Stimulated activated CD4-positive, alpha-beta T cell treated with anti-CD3 and anti-CD28 coated beads, Interleukin-2, amount 100 ng/mL, for 24 hours (primary cell): ENCODE data around the gene ERCC1.
A peak's percentile ranks its signal among the peaks of the same experiment; 100 is the strongest.
"Not testable (repeated sequence)": the region's sequence is repeated elsewhere in the genome, so short reads cannot be mapped to it uniquely, and the experiment has no call there.

Experiments
- DNase-seq, 2 donors: peaks; one replicate each; pipeline ENCODE4 v3.0.0-alpha.2; 2020

The ERCC1 gene

DNA sequence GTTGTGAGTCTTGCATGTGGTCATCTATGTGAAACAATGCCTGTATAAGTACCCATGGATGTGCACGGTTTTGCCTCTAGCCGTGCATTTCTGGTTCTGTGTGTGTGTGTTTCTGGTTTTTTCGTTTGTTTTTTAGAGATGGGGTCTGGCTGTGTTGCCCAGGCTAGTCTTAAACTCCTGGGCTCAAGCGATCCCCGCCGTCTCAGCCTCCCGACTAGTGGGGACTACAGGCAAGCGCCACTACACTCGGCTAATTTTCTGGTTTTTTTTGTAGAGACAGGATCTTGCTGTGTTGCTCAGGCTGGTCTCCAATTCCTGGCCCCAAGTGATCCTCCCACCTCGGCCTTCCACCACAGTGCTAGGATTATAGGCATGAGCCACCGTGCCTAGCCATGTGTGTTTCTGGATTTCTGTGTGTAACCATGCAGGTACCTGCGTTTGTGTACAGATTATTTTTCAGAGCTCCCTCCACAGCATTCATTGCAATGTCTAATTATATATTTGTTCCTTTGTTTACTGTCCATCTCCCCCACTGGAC is 28.2 kb upstream of the ERCC1 start:
- no peak for DNase-seq

DNA sequence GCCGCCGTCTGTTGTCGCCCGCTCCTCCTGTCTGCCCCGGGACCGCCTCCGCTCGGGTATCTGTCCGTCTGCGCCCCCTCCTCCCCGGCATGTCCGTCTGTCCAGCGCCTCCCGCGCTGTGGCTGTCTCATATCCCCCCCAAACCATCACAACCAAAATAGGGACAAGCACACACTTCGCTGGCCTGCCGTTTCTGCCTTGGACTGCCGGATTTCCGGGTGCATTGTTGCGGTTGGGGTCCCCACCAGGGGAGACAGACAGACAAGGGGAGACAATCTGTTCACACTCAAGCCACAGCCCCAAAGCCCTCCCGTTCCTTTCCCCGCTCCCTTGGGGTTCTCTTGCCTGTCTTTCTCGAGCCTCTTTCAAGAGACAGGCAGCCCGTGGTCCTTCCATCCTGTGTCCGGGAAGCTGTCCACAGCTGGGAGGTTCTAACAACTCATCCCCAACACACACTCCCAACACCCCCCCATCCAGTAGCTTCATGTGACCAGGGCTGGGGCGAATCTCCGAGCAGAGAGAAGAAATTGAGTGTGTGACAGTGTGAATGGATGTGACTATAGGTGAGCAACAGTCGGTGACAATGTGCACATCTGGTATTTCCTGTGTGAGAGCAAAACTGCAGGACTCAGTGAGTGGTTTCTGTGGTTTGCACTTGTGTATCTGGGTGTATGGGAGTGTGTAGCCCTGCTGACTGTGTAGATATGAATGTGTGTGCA is 27.6 kb upstream of the ERCC1 start:
- peak; percentile 37 to 50 for DNase-seq

DNA sequence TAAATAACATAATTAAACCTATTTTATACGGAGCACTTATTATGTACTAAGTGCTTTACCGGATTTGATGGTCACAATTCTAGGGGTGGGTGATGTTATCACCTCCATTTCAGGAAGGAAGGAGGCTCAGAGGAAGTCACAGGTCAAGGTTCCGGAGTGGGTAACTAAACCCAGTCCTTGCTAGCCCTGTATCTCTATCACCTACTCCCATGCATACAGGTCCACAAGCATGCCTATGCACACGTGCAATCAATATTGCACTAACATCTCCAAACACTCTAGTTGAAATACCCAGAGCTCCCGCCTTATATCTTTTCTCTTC is 26.3 kb upstream of the ERCC1 start:
- no peak for DNase-seq

DNA sequence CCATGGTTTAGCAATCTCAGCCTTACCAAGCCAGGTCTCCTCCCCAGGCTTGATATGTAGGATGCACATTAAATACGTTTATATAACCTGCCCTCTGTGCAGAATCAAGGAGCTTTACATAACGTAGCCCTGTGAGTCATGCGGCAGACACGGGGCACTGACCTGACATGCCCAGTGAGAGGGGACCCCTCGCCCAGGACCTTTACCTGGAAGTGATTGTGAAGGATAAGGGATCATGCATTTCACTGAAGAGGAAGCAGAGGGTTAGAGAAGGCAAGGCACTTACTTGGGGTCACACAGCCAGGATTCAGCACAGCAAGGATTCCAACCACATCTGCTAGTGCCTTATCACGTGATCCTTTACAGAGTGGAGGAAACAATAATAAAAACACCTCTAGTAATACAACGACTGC is 25.2 kb upstream of the ERCC1 start:
- DNase-seq, result no peak

DNA sequence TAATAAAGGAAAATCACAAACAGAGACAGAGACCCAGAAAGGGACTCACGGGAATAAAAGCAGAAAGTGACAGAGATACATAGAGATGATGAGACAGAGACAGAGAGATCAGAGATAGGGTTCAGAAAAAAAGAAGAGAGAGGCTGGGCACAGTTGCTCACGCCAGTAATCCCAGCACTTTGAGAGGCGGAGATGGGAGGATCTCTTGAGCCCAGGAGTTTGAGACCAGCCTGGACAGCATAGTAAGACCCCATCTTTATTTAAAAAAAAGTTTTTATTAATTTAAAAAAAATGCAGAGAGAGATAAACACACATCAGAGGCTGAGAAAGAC is 24.7 kb upstream of the ERCC1 start:
- DNase-seq, result no peak

DNA sequence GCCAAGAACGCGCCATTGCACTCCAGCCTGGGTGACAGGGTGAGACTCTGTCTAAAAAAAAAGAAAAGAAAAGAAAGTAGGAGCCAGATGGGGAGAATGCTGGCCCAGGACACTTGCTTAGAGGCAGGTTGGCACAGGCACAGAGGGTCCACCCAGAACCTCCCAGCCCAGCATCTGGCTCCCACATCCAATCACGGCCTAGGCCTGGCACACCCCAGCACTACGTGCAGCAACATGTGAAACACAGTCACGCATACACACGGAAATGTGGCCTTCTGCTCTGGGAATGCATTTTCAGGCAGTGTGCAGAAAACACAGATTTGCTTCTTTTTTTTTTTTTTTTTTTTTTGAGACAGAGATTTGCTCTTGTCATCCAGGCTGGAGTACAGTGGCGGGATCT is 23.2 kb upstream of the ERCC1 start:
- DNase-seq, result no peak

DNA sequence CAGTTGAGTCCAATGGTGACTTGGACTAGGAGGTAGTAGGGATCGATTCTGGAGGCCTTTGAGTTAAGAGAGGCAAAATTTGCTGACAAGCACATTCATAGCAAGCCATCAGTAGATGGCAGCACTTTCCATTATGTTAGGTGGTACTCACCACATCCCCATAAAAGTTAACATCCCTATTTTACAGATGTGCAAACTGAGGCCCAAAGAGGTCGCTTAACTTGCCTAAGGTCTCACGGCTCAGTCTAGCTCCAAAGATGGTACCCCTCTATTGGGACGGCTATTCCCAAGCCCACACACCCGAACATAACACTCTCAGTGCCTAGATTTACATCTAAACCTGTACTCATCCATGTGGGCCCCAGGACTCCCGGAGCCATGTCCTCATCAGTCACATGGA is 22.6 kb upstream of the ERCC1 start:
- DNase-seq, result no peak

DNA sequence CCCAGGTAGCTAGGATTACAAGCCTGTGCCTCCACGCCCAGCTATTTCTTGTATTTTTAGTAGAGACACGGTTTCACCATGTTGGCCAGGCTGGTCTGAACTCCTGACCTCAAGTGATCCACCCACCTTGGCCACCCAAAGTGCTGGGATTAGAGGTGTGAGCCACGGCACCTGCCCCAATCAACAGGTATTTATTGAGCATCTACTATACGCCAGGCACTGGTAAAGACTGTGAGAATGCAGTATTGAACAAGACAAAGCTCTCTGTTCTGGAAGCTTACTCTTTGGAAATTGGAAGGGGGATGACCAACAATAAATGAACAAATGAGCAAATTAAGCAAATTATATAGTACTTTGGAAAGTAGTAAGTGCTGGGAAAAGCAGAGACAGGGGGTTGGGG is 21.4 kb upstream of the ERCC1 start:
- DNase-seq, result no peak

DNA sequence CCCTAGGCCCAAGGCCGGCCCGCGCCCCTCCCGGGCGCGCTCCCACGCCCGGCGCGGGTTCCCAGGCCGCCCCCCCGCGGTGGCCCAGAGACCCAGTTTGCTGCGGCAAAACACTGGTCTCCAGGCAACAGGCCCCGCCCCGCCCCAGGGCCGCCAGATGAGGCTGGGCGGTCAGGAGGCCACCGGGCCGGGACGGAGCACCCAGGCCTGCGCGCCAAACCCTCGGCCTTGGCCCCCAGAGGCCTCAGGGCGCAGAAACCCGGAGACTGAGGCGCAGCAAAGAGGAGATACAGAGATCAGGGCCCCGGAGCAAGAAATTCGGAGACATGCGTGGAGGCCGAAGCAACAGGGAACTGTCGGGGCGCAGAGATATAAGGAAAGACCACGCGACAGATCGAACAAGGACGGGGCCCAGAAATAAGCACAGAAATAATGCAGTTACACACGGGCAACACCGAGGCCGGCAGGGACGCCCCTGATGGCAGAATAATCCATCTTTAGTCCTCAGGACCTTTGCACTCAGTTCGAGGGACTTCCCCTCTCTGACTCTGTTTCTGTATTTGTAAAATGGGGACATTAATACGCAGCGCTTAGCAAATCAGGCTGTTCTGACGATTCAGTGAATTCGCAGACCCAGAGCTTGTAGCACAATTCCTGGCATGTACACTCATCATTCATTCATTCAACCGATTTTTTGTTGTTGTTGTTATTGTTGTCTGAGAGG is 20.8 kb upstream of the ERCC1 start:
- peak; percentile 80 to 83 for DNase-seq

DNA sequence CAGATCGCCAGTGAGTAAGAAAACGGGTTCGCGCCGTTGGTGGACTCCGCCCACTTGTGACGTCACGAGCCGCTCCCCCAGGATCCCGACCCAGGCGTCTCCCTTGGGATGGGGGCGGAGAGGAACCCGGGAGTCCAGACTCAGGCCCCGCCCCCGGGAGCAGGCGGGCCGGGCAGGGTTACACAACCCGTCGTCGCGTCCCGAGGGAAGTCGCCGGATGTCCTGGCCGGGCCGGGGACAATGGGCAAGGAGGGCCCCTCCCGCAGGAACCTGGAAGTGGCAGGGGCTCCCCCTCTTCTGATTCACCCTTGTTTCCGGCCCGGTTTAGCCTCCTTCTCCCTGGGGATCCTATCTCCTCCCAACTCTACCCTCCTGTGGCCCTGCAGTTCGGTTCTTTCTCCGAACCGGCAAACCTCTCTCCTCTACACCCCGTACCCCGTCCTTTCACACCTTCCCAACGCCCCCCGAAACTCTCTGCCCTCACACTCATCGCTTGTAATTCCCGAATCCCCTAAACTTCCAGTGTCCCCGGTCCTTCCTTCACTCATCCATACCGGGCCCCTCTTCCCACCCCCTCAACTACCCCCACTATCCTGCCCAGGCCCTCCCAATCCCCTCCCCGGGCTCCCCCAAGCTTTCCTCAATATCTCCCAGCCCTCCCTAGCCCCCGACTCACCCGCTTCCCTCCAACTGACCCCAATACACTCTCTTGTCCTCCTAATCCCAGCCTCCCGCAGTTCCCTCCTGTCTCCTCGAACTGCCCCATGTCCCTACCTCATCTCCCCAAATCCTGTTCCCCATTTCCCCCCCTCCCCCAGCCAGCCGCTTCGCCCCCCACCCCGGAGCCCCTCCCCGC is 20.0 kb upstream of the ERCC1 start:
- peak; percentile 53 to 68 for DNase-seq

DNA sequence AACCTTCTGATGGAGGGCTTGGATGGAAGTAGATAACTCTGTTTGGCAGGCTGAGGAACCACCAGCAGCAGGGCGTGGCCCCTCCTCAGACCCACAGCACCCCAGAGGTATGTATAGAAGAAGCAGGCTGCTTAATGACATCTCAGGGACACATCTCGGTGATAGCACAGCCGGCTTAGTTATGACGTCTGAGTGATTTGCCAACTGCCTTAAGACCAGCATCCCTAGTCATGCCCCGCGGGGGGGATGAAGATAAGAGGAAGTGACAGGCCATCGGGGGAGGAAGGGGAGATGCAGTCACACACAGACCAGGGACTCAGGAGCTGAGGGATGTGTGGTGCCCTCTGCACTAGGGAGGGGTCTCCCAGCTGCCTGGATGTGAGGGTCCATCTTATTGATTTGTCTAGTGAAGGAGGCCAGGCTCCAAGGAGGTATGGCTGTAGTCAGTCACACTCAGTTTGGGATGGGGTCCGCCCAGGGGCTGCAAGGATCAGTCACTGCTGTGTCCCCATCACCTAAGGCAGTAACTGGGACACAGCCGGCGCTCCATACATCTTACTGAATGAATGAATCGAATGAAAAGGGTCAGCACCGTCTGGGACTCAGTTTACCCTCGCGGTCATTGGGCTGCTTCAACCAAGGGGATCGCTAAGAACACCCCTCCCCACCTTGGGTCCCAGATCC is 19.2 kb upstream of the ERCC1 start:
- peak; percentile 39 to 43 for DNase-seq

DNA sequence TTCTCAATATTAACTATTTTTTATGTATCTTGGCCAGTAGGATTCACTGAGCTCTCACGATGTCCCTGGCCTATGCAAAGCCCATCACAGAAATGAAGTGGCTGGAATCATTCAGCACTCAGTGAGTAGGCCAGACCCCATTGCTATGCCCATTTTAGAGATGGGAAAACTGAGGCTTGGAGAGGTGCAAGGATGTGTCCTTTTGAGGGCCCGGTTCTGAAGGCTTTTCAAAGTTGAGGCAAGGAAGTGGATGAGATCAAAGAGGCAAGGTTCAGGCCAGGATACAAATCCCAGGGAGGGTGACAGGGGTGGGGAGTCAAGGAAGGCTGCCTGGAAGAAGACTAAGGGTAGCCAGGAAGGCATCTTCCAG is 18.7 kb upstream of the ERCC1 start:
- no peak for DNase-seq

DNA sequence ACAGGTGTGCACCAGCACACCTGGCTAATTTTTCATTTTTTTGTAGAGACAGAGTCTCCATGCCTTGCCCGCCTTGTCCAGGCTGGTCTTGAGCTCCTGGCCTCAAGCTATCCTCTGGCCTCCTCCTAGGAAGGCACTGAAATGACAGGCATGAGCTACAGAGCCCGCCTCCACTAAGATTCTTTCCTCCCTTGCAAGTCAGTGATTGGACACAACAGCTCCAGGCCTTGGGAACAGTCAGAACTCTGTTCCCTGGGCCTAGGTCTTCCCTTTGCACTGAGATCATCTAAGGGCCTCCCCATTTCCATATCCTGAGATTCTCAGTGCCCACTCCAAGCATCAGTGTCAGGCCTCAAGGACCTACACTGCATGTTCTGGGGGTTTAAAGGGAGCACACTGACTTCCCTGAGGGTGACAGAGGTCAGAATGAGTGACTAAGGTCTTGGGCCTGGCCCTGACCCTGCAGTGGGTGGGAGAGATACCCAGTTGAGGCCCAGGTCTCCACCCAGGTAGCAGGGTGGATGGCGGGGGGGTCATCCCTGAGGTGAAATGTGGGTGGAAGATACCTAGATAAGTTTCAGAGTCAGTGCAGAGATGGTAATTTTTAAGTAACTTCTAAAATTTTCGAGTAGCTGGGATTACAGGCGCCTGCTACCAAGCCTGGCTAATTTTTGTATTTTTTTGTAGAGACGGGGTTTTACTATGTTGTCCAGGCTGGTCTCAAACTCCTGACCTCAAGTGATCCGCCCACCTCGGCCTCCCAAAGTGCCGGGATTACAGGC is 17.3 kb upstream of the ERCC1 start:
- DNase-seq, result no peak

DNA sequence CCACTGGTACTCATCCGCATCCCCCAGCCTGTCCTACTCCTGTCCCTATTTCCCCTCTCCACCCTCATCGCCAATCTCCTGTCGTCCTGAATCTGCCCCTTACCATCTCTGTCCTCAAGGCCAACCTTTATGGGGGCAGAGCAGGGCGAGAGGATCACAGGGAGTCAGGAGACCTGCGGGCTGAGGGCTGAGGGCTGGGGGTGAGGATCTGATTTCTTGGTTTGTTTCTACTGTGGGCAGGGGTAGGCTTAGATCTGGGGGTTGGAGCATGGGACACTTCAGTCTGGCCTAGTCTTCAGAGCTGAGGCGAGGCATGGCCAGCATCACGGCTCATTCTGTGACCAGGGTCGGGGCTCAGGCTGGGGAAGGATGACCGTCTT is 16.5 kb upstream of the ERCC1 start:
- no peak for DNase-seq

DNA sequence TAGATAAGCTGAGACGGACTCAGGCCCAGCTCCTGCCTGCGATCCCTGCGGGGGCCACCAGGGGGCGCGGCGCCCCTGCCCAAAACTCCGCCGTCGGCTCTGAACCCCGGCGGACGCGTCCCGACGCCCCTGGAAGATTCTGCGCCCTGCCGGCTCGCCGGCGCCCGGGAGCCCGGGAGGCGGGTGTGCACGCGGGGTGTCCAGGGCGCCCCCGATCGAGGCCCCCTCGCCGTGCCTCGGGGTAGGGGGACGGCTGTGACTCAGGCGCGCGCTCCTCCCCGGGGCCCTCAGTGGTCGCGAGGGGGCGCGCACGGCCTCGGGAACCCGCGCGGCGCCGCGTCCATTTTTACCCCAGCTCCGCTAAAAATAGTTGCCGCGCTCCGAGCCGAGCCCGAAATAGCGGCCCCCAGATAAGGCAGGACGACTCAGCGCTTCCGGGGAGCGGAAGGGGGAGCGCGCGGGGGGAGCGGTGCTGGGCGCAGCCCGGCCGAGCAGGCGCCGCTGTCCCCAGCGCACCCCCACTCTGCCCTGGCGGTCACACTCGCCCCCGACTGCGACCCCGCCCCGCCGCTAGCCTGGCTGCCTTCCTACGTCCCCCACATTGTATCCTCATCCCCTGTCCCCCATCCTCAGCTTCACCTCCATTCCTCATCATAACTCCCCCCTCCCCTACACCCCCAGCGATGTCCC is 16.0 kb upstream of the ERCC1 start:
- peak; percentile 86 to 87 for DNase-seq

DNA sequence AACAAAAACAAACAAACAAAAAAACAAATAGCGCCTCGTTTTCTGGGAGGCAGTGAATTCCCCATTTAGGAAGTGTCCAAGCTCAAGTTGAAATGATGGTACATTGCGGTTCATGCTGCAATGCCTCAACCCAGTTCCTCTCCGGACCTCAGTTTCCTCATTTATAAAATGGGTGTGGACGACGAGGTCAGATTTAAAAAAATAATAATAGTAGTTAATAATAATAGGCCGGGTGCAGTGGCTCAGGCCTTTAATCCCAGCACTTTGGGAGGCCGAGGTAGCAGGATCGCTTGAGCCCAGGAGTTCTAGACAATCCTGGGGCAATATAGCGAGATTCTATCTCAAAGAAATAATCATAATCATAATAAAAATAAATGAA is 15.5 kb upstream of the ERCC1 start:
- DNase-seq, result no peak

DNA sequence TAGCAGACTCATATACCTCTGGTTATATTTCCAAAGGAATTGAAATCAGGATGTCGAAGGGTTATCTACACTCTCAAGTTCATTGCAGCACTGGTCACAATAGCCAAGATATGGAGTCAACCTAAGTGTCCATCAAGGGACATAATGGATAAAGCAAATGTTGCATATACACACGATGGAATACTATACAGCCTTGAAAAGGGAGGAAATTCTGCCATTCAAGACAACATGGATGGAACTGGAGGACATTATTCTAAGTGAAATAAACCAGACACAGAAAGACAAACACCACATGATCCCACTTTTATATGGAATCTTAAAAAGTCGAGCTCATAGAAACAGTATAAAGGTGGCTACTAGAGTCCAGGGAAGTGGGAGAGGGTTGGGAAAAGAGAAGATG is 13.6 kb upstream of the ERCC1 start:
- no peak for DNase-seq

DNA sequence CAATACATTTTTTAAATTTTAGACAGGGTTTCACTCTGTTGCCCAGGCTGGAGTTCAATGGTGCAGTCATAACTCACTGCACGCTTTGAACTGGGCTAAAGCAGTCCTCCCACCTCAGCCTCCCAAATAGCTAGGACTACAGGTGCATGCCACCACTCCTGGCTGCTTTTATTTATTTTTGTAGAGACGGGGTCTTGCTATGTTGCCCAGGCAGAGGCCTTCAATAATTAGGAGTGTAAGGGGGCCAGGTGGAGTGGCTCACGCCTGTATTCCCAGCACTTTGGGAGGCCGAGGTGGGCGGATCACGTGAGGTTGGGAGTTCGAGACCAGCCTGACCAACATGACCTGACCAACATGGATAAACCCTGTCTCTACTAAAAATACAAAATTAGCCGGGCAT is 8.8 kb upstream of the ERCC1 start:
- not testable (repeated sequence) for DNase-seq

DNA sequence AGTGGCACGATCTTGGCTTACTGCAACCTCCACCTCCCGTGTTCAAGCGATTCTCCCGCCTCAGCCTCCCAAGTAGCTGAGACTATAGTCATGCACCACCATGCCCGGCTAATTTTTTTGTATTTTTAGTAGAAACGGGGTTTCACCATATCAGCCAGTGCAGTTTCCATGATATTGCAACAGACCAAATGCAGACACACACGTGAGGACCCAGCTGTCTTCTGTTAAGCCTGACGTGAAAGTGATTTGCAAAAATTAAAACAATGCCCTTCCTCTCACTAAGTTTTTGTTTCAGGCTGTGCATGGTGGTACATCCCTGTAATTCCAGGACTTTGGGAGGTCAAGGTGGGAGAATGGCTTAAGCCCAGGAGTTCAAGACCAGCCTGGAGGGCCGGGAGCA is 7.3 kb upstream of the ERCC1 start:
- DNase-seq, result not testable (repeated sequence)

DNA sequence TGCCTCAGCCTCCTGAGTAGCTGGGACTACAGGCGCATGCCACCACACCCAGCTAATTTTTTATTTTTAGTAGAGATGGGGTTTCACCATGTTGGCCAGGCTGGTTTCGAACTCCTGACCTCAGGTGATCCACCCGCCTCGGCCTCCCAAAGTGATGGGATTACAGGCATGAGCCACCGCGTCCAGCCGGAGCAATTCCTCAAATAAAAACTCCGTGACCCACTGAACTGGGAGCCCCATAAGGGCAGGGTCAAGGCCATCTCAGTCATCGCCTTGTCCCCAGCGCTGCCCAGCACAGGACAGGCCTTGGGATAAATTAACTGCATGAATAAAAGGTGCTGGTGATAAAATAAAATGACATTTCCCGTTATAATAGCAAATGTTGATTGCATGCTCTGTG is 6.2 kb upstream of the ERCC1 start:
- not testable (repeated sequence) for DNase-seq

DNA sequence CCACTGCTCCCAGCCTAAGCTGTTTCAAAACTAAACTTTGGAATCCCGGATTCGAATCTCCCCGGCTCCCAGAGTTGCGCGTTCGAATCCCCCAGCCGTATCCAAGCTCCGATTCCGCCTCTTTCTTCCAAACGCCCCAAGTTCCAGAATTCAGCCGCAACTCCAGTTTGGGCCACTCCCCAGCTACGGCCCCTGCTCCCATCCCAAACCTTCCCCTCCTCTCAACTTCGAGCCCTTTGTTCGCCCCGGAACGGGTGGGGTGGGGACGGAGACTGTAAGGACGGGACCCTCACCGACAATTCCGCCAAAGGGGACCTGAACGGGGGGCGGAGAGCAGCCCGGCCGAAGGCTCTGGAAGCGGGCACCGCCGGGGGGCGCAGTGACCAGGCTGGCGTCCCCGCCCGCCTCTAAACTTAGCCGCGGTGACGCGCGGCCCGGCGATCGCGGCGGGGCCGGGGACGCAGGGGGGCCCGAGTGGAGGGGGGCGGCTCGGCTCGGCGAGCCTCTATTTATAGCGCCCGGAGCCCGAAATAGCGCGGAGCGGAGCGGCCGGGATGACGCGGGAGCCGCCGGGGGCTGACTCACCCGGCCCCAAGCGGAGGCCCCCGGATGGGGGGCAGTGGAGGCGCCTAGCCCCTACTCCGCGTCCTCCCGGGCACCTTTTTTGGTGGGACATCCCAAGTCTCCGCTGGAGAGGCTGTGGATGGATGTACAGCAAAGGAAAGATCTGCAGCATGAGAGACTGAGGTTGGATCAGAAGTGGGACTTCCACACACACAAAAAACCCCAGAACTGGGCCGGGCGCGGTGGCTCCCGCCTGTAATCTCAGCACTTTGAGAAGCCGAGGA is 4.9 kb upstream of the ERCC1 start:
- DNase-seq, result peak in 1 of 2 donors; percentile 30
